Measurements from ENCODE around the gene KIAA0586.

- no peak for TF ChIP-seq CTCF (IDR thresholded peaks at IDR 0.05)
- no peak for TF ChIP-seq POLR2A (IDR thresholded peaks at IDR 0.05)
Observed at GRCh38 chr14:58597041-58597440, 169.5 kb downstream of the KIAA0586 start.
